GM19467 (cell line): ENCODE data around the gene DESI2.
"Not testable (repeated sequence)": the region's sequence is repeated elsewhere in the genome, so short reads cannot be mapped to it uniquely, and the experiment has no call there.

Source experiments
- ATAC-seq: cut with Tn5 transposase; IDR thresholded peaks from one replicate; pipeline ENCODE4 v1.9.1; 2021; ENCODE audit warnings: mild to moderate bottlenecking, moderate library complexity; ENCODE audit not compliant: unreplicated experiment

Gene DESI2

DNA sequence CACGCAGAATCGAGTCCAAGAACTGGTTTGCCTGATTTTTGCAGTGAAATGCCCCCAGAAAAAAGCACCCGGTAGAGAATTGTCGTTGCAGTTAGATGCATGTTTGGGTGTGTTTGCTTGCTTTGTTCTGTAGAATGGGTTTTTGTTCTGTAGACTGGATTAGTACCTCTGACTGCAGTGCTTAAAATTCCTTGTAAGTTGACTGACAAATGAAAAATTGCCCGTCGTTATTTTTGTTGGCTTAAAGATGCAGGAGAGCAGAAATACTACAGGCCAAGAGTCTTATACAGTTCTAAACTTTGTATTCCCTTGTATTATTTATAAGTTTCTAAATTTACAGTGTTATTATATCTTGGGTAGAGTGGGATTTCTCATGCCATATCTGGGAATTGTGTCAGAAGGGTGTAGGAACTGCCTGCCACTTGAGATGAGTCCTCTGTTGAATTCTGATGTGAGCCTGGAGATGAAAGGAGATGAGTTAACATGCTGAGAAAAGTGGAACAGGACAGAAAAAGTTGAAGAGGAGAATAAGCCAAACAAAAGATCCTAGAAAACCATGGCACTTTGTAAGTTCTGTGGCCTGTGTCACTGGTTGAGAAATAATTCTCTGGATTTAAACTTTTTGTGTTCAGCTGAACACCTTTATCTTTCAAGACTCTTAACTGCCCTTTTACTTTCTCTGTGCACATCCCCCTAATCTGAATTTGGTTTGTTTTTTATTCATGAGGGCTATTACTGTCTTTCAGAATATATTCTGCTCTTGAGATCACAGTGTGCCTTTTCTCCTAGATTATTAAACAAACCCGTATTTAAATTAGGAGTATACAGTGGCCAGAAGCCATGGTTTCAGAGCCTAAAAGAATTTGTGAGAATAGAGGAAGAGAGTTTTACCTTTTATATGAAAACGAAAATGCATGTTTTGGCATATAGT, 1.4 kb downstream of the DESI2 start:
- no peak for ATAC-seq

- no peak for ATAC-seq
These were observed 2.3 kb downstream of the DESI2 start for GRCh38 chr1:244655186-244655585.

DNA sequence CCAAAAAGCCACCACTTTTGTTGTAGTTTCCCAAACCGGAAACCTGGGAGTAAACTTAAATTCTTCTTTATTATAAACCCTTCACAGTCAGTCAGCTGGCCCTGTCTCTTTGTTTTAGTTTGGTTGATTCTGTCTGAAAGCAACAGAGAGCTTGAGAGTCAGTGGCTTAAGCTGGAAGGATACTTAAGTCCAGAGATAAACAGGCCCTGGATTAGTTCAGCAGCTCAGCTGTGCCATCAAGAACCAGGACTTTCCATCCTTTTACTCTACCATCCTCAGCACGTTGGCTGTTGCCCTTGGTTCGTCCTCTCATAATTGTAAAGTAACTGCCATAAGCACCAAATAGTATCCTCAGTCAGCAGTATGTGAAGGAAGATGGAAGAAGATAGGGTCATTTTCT, 4.5 kb downstream of the DESI2 start:
- no peak for ATAC-seq

DNA sequence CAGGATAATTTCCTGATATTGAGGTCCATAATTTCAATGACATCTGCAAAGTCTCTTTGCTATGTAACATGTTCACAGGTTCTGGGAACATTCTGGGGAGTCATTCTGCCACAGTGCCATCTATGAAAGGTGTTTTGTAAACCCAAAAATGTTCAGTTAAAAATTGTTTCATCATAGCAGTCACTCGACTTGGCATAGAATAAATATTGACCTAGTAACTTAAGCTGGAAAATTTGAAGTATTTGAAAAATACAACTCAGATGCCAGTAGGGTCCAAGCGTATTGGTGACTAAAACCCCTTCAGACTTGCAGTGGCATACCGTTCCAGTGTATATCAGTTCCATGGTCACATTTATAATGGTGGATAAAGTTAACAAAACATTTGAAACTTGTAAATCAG, 6.8 kb downstream of the DESI2 start:
- ATAC-seq: no peak

DNA sequence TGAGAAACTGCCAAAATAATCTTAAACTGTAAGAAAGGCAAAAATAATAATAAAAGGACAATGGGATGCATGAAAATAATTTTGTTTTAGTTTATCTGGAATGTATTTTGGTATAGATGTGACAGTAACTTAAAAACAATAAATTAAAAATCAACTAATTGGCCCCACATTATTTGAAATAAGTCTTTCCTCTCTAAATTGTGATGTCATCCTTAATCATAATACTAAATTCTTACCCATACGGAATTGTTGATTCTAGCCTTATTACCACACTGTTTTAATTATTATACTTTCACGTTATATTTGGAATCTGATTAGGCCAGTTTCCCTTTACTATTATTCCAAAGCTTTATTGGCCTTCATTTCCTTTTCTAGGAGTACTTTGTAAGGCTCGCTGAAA, 7.7 kb downstream of the DESI2 start:
- ATAC-seq: no peak

- not testable (repeated sequence) for ATAC-seq
These were observed 8.8 kb downstream of the DESI2 start for GRCh38 chr1:244661569-244662312.

DNA sequence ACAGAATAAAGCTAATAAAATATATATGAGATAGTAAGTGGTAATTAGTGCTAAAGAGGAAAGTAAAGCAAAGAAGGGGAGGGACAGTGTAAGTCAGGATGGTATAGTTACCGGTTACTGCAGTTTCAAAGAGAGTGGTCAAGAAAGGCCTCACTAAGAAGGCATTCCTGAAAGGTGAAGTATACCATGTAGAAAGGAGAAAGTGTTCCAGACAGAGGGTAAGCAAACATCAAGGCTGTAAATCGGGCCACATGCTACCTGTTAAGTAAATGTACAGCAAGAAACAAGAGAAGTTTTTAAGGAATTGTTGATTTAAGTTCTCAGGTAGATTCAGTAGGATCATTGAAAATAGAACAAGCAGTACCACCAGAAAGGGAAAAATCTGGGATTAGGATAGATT, 9.7 kb downstream of the DESI2 start:
- ATAC-seq: no peak

DNA sequence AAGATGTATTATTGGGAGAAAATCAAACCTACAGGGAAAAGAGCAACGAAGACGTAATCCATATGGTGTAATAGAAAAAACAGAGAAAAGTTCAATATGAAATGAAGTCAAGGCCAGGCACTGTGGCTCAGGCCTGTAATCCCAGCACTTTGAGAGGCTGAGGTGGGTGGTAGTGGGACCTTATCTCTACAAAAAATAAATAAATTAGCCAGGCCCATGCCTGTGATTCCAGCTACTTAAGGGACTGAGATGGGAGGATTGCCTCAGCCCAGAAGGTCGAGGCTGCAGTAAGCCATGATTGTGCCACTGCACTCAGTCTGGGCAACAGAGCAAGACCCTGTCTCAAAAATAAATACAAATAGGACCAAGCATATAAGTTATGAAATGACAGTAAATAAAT, 11.4 kb downstream of the DESI2 start:
- ATAC-seq: no peak

DNA sequence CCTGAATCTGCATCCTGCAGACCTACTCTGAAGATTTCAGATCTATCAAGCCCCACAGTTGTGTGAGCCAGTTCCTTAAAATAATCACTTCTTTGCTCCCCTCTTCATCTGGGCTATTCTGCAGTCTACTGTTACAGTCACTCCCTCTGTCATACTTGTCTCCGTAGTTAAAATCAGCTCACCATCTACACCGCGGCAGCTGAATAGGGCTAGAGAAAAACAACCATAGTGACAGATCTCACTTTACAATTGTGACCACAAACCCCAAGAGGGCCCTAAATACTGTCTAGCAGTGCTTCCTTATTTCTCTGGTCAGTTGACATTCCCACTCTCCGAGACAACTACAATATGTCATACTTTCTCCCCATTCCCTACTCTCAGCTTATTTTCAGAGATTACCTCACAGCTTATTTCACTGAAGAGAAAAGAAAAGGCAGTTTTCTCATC, 12.9 kb downstream of the DESI2 start:
- peak; percentile 73 for ATAC-seq

DNA sequence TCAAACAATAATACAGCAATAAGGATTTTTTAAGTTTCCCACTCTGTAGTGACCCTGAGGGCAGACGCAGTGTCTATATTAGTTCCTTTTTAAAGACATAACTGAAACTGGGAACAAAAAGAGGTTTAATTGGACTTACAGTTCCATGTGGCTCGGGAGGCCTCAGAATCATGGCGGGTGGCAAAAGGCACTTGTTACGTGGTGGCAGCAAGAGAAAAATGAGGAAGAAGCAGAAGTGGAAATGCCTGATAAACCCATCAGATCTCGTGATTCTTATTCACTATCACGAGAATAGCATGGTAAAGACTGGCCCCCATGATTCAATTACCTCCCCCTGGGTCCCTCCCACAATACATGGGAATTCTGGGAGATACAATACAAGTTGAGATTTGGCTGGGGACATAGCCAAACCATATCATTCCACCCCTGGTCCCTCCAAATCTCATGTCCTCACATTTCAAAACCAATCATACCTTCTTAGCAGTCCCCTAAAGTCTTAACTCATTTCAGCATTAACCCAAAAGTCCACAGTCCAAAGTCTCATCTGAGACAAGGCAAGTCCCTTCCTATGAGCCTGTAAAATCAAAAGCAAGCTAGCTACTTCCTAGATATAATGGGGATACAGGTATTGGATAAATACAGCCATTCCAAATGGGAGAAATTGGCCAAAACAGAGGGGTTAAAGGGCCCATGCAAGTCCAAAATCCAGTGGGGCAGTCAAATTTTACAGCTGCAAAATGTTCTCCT, 13.9 kb downstream of the DESI2 start:
- ATAC-seq: not testable (repeated sequence)

DNA sequence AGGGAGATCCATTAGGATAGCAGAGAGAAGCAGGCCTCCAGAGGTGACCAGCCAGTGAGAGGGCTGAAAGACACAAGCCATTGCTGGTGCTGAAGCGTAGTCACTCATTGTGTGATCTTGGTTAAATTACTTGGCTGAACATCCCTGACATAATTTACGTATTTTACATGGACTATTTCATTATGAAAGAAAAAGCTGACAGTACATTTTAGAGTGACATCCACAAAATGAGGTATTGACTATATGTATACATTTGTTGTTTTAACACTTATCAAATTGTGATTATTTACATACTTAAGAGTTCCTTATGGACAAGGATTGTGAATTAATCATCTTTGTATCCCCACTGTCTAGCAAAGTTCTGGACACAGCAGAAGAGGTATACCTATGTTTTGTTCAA, 14.9 kb downstream of the DESI2 start:
- no peak for ATAC-seq

DNA sequence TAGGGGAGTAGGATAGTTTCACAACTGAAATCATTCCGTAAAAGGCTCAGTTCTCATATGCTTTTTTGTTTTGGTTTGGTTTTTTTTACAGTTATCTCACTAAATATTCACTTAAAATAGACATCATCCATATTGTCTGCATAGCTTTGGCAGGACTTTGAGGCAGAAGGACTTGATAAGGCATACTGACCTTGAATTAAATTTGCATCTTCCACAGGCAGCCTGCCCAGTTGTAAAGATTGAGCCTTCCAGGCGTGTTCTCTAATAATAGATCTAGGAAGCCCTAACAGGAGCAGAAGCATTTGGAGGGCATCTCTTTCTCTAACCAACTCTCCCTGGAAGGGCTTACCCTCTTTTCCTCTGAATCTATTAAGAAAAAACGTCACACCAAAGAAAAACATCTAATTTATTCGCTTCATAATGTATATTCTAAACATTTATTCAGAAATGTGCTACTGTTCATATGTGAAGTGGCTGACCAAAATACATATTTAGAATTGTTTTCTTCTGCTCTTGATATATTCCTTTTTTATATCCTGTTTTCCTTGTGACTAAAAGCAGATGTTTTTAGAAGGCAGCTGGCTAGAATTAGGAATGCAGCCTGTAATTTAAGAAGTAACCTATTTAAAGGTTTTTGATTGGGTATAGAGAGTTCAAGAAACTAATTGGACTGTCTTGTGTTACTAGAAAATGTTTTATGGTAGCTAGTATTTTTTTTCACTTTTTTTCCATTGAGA, 20.2 kb downstream of the DESI2 start:
- ATAC-seq: no peak

DNA sequence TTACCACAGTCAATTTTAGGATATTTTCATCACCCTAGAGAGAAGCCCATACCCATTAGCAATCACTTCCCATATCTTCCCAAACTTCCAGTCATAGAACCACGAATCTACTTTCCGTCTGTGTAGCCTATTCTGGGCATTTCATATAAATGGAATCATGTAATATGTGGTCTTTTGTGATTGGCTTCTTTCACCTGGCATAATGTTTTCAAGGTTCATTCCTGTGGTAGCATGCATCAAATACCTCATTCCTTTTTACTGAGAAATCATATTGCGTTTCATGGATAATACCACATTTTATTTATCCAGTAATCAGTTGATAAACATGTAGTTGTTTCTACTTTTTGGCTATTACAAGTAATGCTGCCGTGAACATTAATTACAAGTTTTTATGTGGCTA, 21.5 kb downstream of the DESI2 start:
- no peak for ATAC-seq

GRCh38 chr1:244675167-244675566, 22.2 kb downstream of the DESI2 start:
- ATAC-seq: no peak

- ATAC-seq: no peak
These were observed 25.8 kb downstream of the DESI2 start for GRCh38 chr1:244678697-244679096.

DNA sequence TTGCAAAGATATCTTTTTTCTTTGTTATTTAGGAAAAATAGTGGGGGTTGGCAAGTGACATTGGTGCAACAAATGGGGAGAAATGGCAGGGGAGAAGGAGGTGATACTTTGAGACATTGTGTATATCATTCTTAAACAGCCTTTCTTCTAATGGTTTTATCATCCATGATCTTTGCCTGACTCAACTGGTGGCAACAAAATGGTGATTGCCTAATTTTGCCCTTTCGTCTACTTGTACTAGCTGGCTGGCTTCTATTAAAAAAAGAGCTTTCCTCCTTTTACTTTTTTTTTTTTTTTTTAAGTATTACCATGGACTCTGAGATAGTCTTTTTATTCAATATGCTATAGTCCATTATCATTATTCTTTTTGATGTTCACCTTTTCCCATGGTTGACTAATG, 27.7 kb downstream of the DESI2 start:
- ATAC-seq: no peak

DNA sequence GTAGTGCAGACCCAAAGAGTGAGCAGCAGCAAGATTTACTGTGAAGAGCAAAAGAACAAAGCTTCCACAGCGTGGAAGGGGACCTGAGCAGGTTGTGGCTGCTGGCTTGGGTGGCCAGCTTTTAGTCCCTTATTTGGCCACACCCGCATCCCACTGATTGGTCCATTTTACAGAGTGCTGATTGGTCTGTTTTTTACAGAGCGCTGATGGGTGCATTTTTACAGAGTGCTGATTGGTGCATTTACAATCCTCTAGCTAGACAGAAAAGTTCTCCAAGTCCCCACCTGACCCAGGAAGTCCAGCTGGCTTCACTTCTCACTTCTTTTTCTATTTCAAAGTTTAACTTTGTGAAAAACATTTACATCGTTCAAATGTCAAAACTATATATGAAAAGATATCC, 29.2 kb downstream of the DESI2 start:
- not testable (repeated sequence) for ATAC-seq

DNA sequence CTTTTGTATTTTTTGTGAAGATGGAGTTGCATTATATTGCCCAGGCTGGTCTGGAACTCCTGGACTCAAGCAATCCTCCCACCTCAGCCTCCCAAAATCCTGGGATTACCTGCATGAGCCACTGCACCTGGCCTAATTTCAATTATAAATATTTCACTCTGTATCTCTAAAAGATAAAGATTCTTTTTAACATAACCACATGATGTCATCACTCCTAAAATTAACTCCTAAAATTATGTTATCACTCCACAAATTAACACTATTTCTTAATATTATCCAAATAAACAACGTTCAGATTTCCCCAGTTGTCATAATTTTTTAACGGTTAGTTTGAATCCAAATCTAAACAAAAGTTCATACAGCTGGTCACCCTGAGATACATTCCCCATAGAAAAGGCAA, 43.0 kb downstream of the DESI2 start:
- no peak for ATAC-seq

- ATAC-seq: no peak
These were observed 46.8 kb downstream of the DESI2 start for GRCh38 chr1:244699741-244700140.

GRCh38 chr1:244700808-244701207, 47.9 kb downstream of the DESI2 start:
- ATAC-seq: no peak

DNA sequence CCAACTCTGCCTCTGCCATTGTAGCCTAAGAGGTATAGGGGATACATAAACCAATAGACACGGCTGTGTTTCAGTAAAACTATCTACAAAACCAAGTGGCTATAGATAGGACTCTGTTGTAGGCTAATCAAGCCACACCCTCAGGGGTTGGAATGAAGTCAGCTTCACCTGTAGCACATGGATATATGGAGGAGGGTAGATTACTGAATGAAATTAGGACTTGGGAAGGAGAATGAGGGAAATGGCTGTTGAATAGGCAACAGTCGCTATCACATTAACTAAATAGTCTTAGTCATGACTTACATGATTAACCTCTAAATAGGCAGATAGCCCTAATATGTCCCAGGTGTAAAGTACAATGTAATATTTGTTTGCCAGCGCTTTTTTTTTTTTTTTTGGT, 49.7 kb downstream of the DESI2 start:
- ATAC-seq: no peak
